Psoas muscle (tissue), 8 donors: ENCODE results near the gene CAMK2N2. TPM values are rescaled to one million over a fixed set of nuclear protein-coding genes. Genes with fewer than 3 reads are reported as not detected.

ENCODE experiments used
- ATAC-seq, 4 donors: fragments of 200-7000 bp; cut with Tn5 transposase; one replicate each; pipeline ENCODE4 v1.9.1; 2020; ENCODE audit warnings: moderate library complexity in 3 of 4, mild to moderate bottlenecking in 2 of 4
- DNase-seq, 2 donors: peaks; one replicate each; pipeline ENCODE4 v3.0.0-alpha.2; 2020
- H3K27ac ChIP-seq: fragments of 200-600 bp; one replicate; pipeline ENCODE4 v1.8.0; 2022
- H3K27me3 ChIP-seq, 3 donors: fragments of 200-600 bp in 1 of 3; one replicate each; pipeline versions ENCODE4 v1.6.1 to v1.8.0; 2013 to 2022; ENCODE audit warnings: low read length in 2 of 3, mild to moderate bottlenecking in 2 of 3, moderate library complexity in 1 of 3; ENCODE audit not compliant: insufficient read depth in 3 of 3
- H3K36me3 ChIP-seq, 2 donors: fragments of 200-600 bp in 1 of 2; one replicate each; pipeline versions ENCODE4 v1.6.1 to v1.8.0; 2013 to 2022; ENCODE audit warnings: low read depth in 1 of 2, mild to moderate bottlenecking in 1 of 2, moderate library complexity in 1 of 2; ENCODE audit not compliant: insufficient read depth in 1 of 2
- H3K4me1 ChIP-seq: fragments of 200-600 bp; one replicate; pipeline ENCODE4 v1.8.0; 2022
- H3K4me3 ChIP-seq: fragments of 200-600 bp; one replicate; pipeline ENCODE4 v1.8.0; 2022; ENCODE audit warnings: mild to moderate bottlenecking
- H3K9me3 ChIP-seq: fragments of 200-600 bp; one replicate; pipeline ENCODE4 v1.8.0; 2022
- WGBS, 3 donors: extraction: QIAGEN DNeasy Blood & Tissue Kit; methylation state at CpG; one replicate each; pipeline versions ENCODE4 v1.1.6 to v1.1.7; 2013; 5-methylcytosine and 5-hydroxymethylcytosine counted together
- intact Hi-C, 2 donors: fragments of 100-400 bp; cut with DNase I; formaldehyde crosslinking; loops; one replicate each; pipeline versions ENCODE4 v1.11.0 to v1.14.2; 2022
- polyA plus RNA-seq, 3 donors: library from polyadenylated mRNA; stranded (reverse); fragments of 200-250 nt; gene quantifications; one replicate each; pipeline ENCODE4 v1.2.3, GENCODE V29; 2013
- total RNA-seq, 4 donors: library from RNA; stranded (reverse); fragmentation: NEBNext Ultra II Directional in 2 of 4; extraction: Animal tissue kit (Norgen Biotek cat#: 25700) in 2 of 4; gene quantifications; one replicate each; pipeline versions ENCODE4 v1.2.1 to v1.2.4, GENCODE V29; 2021 to 2023
- TF ChIP-seq, protein P1 (sequence below): fragments of 200-600 bp; IDR thresholded peaks from one replicate; pipeline ENCODE4 v1.8.0; 2022; ENCODE audit warnings: antibody characterized with exemption
- donor health status: healthy with polysubstance abuse.
- donor health status: DM: no; HTN: no; CAD: no; lungs with moderate emphysema.
- donor health status: Bipolar disorder and iron deficiency.
- donor health status: healthy.
- donor health status: DM: yes; HTN: yes; CAD: no.
- donor health status: DM: no; HTN: no; CAD: no.
- donor health status: DM: no; HTN: no; CAD: no.
- donor health status: DM: yes; HTN: yes; CAD: no.

CAMK2N2 gene
- total and polyA plus RNA-seq, 7 donors, result 0.01 to 0.52 TPM; not detected in 5

DNA sequence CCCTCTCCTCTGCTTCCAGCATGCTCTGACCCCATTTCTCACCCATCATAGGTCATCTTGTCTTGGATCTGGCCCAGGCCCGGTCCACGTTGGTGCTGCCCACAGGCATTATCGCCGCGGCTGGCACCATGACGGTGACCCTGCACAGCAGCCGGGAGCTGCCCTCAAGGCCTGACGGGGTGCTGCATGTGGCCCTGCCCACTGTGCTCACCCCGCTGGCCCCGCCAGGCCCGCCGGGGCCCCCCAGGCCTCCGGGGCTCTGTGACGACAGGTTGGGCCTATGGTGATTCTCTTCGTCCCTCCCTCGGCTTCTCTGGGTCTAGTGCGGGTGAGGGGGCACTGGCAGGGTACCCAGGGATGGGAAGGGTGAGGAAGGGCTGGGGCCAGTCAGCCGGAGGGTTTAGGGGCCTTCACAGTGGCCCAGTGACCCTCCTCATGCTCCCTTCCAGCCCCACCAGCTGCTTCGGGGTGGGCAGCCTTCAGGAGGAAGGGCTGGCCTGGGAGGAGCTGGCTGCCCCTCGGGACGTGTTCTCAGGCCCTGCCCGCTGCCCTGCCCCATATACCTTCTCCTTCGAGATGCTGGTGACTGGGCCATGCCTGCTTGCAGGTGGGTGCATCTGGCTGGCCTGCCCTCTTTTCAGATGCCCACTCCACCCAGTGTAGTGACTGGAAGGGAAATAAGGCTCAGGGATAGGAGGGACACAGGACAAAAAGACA is 28.1 kb downstream of the CAMK2N2 start:
- WGBS, 3 donors, result 78 to 82% (median 79%) methylated on average over 17 to 23 of the region's 23 CpGs
- DNase-seq (no peak), ATAC-seq (no peak)

DNA sequence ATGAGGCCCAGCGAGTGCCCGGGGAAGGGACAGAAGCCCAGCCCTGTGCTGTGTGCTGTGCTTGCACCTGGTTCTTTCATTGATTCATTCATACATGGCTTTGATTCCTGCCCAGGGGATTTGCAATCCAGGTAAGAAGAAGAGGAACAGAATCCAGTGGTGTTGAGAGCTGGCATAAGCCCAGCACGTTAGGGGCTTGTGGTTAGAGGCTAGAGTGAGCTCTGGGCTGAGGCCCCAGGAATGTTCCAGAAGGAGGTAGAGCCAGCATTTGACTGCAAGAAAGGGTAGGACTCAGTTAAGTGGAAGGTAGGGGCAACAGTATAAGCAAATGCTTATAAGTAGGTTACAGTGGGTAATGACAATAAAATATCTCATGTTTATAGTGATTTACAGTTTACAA is 29.7 kb downstream of the CAMK2N2 start:
- H3K4me1 ChIP-seq, result no peaks in the 10 kb centered on the region
- 51 to 58% (median 55%) methylated on average over 3 of the region's 3 CpGs for WGBS, 3 donors
- DNase-seq (no peak), ATAC-seq (no peak)
- H3K4me3 ChIP-seq, result no peak overlapping the region
- H3K9me3 ChIP-seq, result no peaks in the 10 kb centered on the region
- no peak overlapping the region for H3K27ac ChIP-seq
- TF ChIP-seq, protein P1, sequence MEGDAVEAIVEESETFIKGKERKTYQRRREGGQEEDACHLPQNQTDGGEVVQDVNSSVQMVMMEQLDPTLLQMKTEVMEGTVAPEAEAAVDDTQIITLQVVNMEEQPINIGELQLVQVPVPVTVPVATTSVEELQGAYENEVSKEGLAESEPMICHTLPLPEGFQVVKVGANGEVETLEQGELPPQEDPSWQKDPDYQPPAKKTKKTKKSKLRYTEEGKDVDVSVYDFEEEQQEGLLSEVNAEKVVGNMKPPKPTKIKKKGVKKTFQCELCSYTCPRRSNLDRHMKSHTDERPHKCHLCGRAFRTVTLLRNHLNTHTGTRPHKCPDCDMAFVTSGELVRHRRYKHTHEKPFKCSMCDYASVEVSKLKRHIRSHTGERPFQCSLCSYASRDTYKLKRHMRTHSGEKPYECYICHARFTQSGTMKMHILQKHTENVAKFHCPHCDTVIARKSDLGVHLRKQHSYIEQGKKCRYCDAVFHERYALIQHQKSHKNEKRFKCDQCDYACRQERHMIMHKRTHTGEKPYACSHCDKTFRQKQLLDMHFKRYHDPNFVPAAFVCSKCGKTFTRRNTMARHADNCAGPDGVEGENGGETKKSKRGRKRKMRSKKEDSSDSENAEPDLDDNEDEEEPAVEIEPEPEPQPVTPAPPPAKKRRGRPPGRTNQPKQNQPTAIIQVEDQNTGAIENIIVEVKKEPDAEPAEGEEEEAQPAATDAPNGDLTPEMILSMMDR, result no peak
- intact Hi-C loops, result no loop called here
- no peaks in the 10 kb centered on the region for H3K36me3 ChIP-seq
- H3K27me3 ChIP-seq, result peaks cover 0 to 63% (median 21%) of the 10 kb centered on the region in 3 donors

More for the DNA sequence above, 28.1 kb downstream of the CAMK2N2 start:
- Histone ChIP-seq H3K9me3 (no peaks in the 10 kb centered on the region), H3K4me1 (no peaks in the 10 kb centered on the region), H3K4me3 (no peak overlapping the region), H3K27ac (no peak overlapping the region), H3K27me3 (peaks cover 0 to 48% (median 21%) of the 10 kb centered on the region in 3 donors), H3K36me3 (no peaks in the 10 kb centered on the region)
- intact Hi-C loops, result no loop called here
- TF ChIP-seq, protein P1, result no peak

DNA sequence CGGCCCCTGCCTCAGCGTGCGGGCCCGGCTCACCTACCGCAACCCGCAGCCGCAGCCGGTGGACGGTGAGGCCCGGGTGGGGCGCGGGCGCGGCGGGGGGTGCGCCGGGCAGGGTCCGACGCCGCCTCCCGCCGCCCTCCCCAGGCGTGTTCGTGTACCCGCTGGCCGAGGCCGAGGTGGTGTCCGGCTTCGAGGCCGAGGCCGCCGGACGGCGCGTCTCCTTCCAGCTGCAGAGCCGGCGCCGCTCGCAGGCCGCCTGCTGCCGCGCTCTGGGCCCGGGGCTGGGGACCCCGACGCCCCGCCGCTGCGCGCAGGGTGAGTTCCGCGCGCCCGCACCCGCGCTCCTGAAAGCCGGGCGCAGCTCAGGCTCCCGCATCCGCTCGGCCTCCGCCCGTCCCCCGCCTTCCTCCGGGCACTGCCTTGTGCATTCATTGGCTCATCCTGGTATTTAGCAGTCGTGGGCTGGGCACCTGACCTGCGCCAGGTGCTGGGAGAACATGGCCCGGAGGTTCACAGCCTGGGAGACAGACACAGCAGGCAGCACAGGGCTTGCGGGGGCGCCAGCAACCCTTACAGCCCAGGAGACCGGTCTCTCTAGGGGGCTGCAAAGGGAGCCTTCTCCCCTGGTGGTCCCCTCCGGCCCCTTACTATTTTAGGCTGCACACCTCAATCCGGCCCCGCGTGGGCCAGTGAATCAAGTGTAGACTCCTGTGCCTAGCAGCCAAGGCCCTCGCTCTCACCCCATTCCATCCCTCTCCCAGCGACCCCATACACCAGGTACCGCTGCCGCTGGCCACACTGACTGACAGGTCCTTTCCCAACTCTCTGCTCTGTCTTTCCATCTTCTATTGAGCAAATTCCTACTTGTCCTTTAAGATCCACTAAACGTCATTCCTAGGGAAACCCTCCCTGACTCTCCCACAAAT is 30.5 kb downstream of the CAMK2N2 start:
- no peaks in the 10 kb centered on the region for H3K36me3 ChIP-seq
- intact Hi-C loops, result no loop called here
- no peaks in the 10 kb centered on the region for H3K4me1 ChIP-seq
- WGBS, 3 donors, result 6 to 7% (median 6%) methylated on average over 44 to 79 of the region's 79 CpGs
- peaks cover 0 to 63% (median 18%) of the 10 kb centered on the region in 3 donors for H3K27me3 ChIP-seq
- TF ChIP-seq, protein P1, result no peak
- no peaks in the 10 kb centered on the region for H3K9me3 ChIP-seq
- ATAC-seq, result no peak
- DNase-seq, result no peak
- no peak overlapping the region for H3K27ac ChIP-seq
- H3K4me3 ChIP-seq, result peak overlapping the region; percentile 59

DNA sequence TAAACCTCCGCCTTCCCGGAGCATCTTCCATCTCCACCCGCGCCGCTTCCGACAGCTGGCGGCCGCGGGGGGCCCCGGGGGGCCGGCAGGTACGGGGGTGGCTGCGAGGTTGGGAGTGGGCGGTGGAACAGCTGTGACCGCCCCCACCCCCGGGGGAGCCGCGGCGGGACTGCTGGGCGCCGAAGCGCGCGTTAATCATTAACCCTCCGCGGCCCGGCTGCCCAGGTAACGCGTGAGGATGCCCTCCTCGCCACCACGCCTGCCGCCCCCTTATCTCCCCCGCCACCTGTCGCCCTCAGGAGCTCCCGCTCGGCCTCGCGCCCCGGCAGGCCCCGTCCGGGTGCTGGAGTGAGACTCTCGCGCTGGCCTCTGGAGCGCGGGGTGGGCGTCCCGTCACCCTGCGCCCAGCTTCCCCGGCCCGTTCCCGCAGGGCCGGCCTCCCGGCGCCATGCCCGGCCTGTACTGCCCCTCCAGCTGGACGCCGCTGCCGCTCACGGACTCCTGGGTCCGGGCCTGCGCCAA is 31.2 kb downstream of the CAMK2N2 start:
- peaks cover 0 to 63% (median 18%) of the 10 kb centered on the region in 3 donors for H3K27me3 ChIP-seq
- H3K27ac ChIP-seq, result no peak overlapping the region
- 1 to 2% (median 1%) methylated on average over 41 to 61 of the region's 61 CpGs for WGBS, 3 donors
- intact Hi-C loops, result no loop called here
- H3K36me3 ChIP-seq, result no peaks in the 10 kb centered on the region
- no peaks in the 10 kb centered on the region for H3K9me3 ChIP-seq
- H3K4me1 ChIP-seq, result no peaks in the 10 kb centered on the region
- TF ChIP-seq, protein P1, result no peak
- no peak for ATAC-seq
- H3K4me3 ChIP-seq, result peak overlapping the region; percentile 59
- DNase-seq, result no peak
